ENCODE data around the gene PRKD1.

PRKD1 gene

GRCh38 chr14:29587046-29587445, 340.6 kb downstream of the PRKD1 start:
- no peak for DNase-seq

- peak; percentile 99 for DNase-seq
Measured at GRCh38 chr14:29584992-29585391, 342.7 kb downstream of the PRKD1 start.

- DNase-seq, result no peak
Measured at GRCh38 chr14:29580763-29581162, 346.9 kb downstream of the PRKD1 start.

DNA sequence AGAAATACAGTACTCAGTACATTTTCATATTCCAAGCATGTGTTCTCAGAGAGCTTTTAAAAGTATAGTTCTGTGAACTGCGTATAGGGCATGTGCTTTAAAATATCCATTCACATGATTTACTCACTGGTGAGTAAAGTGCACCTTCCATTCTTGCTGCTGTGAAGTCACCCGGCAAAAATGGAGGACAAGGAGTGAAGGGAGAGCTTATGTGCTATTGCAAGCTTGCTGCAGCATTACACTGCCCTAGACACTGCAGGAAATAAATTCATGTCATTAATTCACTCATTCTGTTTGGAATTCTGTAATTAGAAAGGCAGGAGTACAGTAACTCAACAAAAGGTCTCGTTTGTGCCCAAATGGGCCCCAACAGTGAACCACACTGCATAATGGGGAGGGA, 347.8 kb downstream of the PRKD1 start:
- DNase-seq, result no peak

DNA sequence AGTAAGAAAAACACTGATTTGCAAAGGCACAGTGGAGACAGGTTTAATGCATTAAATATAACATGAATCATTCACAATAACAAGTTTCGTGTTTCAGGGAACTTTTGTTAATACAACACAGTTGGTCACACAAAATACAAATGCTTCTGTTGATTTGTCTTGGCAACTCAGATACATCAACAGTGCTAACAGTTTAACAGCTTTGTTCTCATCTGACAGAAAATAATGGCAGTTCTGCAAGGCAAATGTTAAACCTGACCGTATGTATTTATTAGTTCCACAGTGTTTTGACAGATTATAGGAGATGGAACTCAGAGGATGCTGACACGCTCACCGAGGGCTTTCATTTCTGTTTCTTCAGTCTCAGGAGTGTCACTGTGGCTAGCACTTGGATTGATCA, 350.7 kb downstream of the PRKD1 start:
- DNase-seq, result no peak

GRCh38 chr14:29569194-29569593, 358.5 kb downstream of the PRKD1 start:
- DNase-seq, result no peak

DNA sequence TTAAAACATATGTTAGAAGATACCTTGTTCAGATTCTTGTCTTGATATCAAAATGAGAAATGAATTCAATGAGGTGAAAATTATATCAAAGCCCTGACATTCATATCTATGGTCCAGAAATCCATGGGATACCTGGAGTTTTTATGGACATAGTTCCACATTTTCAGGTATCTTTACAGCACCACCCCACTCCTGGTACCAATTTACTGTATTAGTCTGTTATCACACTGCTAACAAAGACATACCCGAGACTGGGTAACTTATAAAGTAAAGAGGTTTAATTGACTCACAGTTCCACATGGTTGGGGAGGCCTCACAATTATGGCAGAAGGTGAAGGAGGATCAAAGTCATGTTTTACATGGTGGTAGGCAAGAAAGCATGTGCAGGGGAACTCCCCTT, 361.5 kb downstream of the PRKD1 start:
- no peak for DNase-seq

- no peak for DNase-seq
Measured at GRCh38 chr14:29558516-29558915, 369.1 kb downstream of the PRKD1 start.

GRCh38 chr14:29554335-29554734, 373.3 kb downstream of the PRKD1 start:
- DNase-seq, result no peak

DNA sequence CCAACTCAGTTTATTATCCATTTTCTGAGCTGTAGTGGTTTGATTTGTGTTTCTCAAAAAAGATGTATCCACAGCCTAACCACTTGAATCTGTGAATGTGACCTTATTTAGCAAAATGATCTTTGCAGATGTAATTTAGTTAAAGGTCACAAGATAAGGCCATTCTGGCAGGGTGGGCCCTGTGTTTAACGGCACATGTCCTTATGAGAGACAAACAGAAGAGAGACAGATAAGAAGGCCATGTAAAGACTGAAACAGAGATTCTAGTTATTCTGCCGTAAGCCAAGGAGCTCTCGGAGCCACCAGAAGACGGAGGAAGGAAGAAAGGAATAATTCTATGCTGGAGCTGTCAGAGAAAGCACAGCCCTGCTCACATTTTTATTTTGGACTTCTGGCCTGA, 374.2 kb downstream of the PRKD1 start:
- no peak for DNase-seq

DNA sequence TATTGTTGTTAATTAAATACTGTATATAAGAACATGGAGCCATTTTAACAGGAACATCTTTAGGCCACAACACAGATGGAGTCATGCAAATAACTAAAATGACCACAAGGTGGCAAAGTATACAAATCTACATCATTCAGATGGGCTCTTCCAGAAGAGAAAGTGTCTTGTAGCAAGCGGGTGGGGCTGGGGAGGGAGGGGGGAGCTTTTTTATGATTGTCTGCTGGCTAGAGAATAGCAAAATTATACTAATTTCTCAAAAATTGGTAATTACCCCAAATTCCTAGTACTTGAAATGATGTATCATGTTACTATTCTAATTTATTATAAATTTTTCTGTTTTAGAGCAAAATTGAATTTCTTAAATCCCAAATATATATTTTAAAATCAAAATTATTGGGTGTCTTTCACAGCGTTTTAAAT, 378.7 kb downstream of the PRKD1 start:
- DNase-seq, result peak; percentile 74

- DNase-seq, result no peak
Measured at GRCh38 chr14:29545714-29546113, 381.9 kb downstream of the PRKD1 start.

- peak; percentile 56 for DNase-seq
Measured at GRCh38 chr14:29536886-29537511, 390.6 kb downstream of the PRKD1 start.

- no peak for DNase-seq
Measured at GRCh38 chr14:29529418-29529817, 398.2 kb downstream of the PRKD1 start.

DNA sequence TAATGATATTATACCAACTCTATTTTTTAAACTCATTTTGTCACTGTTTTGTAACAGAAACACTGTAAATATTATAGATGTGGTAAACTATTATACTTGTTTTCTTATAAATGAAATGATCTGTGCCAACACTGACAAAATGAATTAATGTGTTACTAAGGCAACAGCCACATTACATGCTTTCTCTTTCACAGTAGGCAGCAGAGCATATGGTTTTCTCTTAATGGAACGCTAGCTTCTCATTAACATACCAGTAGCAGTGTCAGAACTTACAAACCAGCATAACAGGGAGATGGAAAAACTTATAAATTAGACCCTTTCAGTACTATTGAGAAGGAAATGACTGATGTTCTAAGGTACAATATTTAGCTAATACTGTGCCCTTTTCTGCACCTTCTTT, 398.8 kb downstream of the PRKD1 start:
- peak; percentile 59 for DNase-seq

- DNase-seq, result no peak
Measured at GRCh38 chr14:29527286-29527685, 400.4 kb downstream of the PRKD1 start.

All from DMS79 treated with DMSO at 0.1 percent for 48 hours (cell line).